SK-N-SH treated with all-trans-retinoic acid at 6 μM for 48 hours (cell line): ENCODE results near the gene MNX1.
A peak's percentile ranks its signal among the peaks of the same experiment; 100 is the strongest.

Source experiments
- ATAC-seq: fragments of 200-7000 bp; cut with Tn5 transposase; 3 replicates; pipeline ENCODE4 v1.9.1; 2020; ENCODE audit warnings: mild to moderate bottlenecking, moderate library complexity
- ARNTL ChIP-seq: fragments of 450-650 bp; formaldehyde crosslinking; IDR thresholded peaks from 2 replicates; pipeline ENCODE4 v1.5.0; 2020; ENCODE audit warnings: low read depth, mild to moderate bottlenecking, moderate library complexity, borderline replicate concordance
- BACH2 ChIP-seq: fragments of 250-450 bp; sonication (Bioruptor Pico); IDR thresholded peaks from 2 replicates; pipeline ENCODE4 v1.9.0; 2021; ENCODE audit warnings: mild to moderate bottlenecking, borderline replicate concordance
- CSDC2 ChIP-seq: fragments of 250-450 bp; sonication (Bioruptor Pico); IDR thresholded peaks from 2 replicates; pipeline ENCODE4 v1.5.0; 2020; ENCODE audit warnings: mild to moderate bottlenecking, moderate library complexity
- ESRRG ChIP-seq: fragments of 250-450 bp; sonication (Bioruptor Pico); IDR thresholded peaks from 2 replicates; pipeline ENCODE4 v1.6.1; 2021; ENCODE audit warnings: mild to moderate bottlenecking
- GLIS3 ChIP-seq: fragments of 250-450 bp; sonication (Bioruptor Pico); IDR thresholded peaks from 2 replicates; pipeline ENCODE4 v1.5.0; 2020; ENCODE audit warnings: mild to moderate bottlenecking, moderate library complexity
- ISL1 ChIP-seq: fragments of 250-450 bp; sonication (Bioruptor Pico); IDR thresholded peaks from 2 replicates; pipeline ENCODE4 v2.1.2; 2022; ENCODE audit warnings: mild to moderate bottlenecking, moderate library complexity
- OSR1 ChIP-seq: fragments of 250-450 bp; sonication (Bioruptor Pico); IDR thresholded peaks from 2 replicates; pipeline ENCODE4 v1.8.0; 2022; ENCODE audit warnings: moderate library complexity, mild to moderate bottlenecking, inconsistent platforms
- PPARA ChIP-seq: fragments of 250-450 bp; sonication (Bioruptor Pico); IDR thresholded peaks from 2 replicates; pipeline ENCODE4 v1.5.0; 2020; ENCODE audit warnings: mild to moderate bottlenecking, borderline replicate concordance
- RARB ChIP-seq: fragments of 250-450 bp; sonication (Bioruptor Pico); IDR thresholded peaks from 2 replicates; pipeline ENCODE4 v1.8.0; 2021; ENCODE audit warnings: mild to moderate bottlenecking, moderate library complexity
- TCF4 ChIP-seq: fragments of 250-450 bp; sonication (Bioruptor Pico); IDR thresholded peaks from 2 replicates; pipeline ENCODE4 v1.8.0; 2021; ENCODE audit warnings: mild to moderate bottlenecking, moderate library complexity, borderline replicate concordance
- ZFP3 ChIP-seq: fragments of 250-450 bp; sonication (Bioruptor Pico); IDR thresholded peaks from 2 replicates; pipeline ENCODE4 v1.5.0; 2020; ENCODE audit warnings: mild to moderate bottlenecking, moderate library complexity
- ZNF70 ChIP-seq: fragments of 450-650 bp; formaldehyde crosslinking; IDR thresholded peaks from 2 replicates; pipeline ENCODE4 v1.5.0; 2020; ENCODE audit warnings: mild to moderate bottlenecking, moderate library complexity
- TF ChIP-seq, protein P1 (sequence below): fragments of 250-450 bp; sonication (Bioruptor Pico); IDR thresholded peaks from 2 replicates; pipeline ENCODE4 v1.5.1; 2021; ENCODE audit warnings: mild to moderate bottlenecking, moderate library complexity
- TF ChIP-seq, protein P2 (sequence below): fragments of 250-450 bp; sonication (Bioruptor Pico); IDR thresholded peaks from 2 replicates; pipeline ENCODE4 v1.5.1; 2020; ENCODE audit warnings: low read depth, mild to moderate bottlenecking, moderate library complexity
- TF ChIP-seq, protein P3 (sequence below): fragments of 250-450 bp; sonication (Bioruptor Pico); IDR thresholded peaks from 2 replicates; pipeline ENCODE4 v1.8.0; 2020; ENCODE audit warnings: mild to moderate bottlenecking, moderate library complexity, borderline replicate concordance
- TF ChIP-seq, protein P4 (sequence below): fragments of 250-450 bp; sonication (Bioruptor Pico); IDR thresholded peaks from 2 replicates; pipeline ENCODE4 v1.5.0; 2020; ENCODE audit warnings: mild to moderate bottlenecking, moderate library complexity

MNX1 gene

DNA sequence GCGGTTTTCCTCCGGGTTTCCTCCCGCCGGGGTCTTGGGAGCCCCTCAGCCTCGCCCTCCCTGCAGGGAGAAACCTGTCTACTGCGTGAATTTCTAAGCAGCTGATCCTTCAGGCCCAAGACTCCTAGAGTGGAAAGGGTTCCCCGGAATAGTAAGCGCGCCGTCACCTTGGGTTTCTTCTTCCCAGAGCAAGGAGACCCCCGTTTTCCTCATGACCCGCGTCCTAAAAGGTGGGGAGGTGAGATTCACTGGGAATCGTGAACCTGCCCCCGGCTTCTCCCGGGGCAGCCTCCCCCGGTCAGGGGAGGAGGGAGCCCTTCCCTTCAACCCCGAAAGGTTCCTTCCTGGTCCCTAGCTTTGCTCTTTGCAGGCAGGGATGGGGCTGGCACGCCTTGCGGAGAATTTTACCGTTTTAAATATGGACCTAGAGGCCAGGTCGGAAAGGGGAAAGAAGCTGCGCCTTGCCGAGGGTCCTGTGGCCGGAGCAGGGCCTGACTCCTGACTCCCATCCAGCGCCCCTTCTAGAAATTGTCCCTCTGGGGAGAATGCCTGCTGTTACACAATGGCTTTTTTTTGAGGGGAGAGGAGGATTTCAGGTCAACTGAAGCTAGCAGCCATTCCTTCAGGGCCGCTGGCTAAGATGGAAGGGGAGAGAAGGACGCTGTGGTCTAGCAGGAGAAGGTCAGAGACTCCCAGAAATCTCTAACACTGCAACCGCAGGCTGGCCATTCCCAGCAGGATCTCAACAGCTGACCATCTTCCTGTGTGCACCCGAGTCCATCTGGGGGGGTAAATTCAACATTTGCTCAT lies 11.6 kb upstream of the MNX1 start:
- no peak for ATAC-seq
- TF ChIP-seq GLIS3 (CRISPR knock-in tag) (no peak), ZFP3 (CRISPR knock-in tag) (no peak), ISL1 (CRISPR knock-in tag) (no peak)

DNA sequence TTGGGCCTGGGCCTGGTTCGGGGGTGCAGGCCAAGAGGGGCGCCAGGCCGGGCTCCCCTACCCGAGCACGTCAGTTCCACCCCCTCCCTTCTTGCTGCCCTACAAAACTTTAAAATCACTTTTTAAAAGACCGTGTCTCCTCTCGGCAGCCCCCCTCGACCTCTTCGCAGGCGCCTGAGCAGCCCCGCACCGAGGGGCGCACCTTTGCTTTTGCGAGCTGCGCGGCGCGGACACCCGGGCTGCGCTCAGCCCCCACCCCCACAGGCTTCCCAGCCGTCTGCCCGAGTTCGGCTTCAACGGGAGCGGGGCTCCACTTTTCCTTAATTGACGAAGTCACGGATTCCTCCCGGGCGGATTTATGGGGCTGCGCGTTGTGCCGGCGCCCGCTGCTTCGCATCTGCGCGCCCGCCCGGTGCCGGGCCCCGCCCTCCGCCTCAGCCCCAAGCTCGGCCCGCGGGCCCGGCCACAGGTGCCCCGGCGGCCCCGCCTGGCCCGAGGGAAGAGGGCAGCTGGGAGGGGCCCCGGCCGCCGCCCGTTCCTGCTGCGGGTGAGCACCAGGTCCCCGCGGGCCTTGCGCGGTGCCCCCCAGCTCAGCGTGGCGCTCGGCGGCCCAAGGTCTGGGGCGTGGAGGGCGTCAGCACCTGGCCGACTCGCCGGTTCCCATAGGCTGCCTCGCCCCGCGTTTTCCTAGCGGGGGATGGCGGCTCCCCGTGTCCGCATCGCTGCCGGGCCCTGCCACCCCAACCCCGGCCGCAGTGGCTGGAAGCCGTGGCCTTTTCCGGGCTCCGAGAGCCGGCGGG lies 10.8 kb upstream of the MNX1 start:
- TF ChIP-seq, protein P1, sequence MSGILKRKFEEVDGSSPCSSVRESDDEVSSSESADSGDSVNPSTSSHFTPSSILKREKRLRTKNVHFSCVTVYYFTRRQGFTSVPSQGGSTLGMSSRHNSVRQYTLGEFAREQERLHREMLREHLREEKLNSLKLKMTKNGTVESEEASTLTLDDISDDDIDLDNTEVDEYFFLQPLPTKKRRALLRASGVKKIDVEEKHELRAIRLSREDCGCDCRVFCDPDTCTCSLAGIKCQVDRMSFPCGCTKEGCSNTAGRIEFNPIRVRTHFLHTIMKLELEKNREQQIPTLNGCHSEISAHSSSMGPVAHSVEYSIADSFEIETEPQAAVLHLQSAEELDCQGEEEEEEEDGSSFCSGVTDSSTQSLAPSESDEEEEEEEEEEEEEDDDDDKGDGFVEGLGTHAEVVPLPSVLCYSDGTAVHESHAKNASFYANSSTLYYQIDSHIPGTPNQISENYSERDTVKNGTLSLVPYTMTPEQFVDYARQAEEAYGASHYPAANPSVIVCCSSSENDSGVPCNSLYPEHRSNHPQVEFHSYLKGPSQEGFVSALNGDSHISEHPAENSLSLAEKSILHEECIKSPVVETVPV = no peak
- TF ChIP-seq BACH2 (CRISPR knock-in tag) (no peak), PPARA (CRISPR knock-in tag) (no peak), ZNF70 (no peak), CSDC2 (no peak), TCF4 (CRISPR knock-in tag) (no peak), OSR1 (CRISPR knock-in tag) (no peak), ARNTL (CRISPR knock-in tag) (no peak), RARB (CRISPR knock-in tag) (no peak)
- TF ChIP-seq, protein P2, sequence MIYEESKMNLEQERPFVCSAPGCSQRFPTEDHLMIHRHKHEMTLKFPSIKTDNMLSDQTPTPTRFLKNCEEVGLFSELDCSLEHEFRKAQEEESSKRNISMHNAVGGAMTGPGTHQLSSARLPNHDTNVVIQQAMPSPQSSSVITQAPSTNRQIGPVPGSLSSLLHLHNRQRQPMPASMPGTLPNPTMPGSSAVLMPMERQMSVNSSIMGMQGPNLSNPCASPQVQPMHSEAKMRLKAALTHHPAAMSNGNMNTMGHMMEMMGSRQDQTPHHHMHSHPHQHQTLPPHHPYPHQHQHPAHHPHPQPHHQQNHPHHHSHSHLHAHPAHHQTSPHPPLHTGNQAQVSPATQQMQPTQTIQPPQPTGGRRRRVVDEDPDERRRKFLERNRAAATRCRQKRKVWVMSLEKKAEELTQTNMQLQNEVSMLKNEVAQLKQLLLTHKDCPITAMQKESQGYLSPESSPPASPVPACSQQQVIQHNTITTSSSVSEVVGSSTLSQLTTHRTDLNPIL (CRISPR knock-in tag) = no peak
- TF ChIP-seq, protein P3, sequence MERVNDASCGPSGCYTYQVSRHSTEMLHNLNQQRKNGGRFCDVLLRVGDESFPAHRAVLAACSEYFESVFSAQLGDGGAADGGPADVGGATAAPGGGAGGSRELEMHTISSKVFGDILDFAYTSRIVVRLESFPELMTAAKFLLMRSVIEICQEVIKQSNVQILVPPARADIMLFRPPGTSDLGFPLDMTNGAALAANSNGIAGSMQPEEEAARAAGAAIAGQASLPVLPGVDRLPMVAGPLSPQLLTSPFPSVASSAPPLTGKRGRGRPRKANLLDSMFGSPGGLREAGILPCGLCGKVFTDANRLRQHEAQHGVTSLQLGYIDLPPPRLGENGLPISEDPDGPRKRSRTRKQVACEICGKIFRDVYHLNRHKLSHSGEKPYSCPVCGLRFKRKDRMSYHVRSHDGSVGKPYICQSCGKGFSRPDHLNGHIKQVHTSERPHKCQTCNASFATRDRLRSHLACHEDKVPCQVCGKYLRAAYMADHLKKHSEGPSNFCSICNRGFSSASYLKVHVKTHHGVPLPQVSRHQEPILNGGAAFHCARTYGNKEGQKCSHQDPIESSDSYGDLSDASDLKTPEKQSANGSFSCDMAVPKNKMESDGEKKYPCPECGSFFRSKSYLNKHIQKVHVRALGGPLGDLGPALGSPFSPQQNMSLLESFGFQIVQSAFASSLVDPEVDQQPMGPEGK (CRISPR knock-in tag) = no peak
- no peak for ATAC-seq

DNA sequence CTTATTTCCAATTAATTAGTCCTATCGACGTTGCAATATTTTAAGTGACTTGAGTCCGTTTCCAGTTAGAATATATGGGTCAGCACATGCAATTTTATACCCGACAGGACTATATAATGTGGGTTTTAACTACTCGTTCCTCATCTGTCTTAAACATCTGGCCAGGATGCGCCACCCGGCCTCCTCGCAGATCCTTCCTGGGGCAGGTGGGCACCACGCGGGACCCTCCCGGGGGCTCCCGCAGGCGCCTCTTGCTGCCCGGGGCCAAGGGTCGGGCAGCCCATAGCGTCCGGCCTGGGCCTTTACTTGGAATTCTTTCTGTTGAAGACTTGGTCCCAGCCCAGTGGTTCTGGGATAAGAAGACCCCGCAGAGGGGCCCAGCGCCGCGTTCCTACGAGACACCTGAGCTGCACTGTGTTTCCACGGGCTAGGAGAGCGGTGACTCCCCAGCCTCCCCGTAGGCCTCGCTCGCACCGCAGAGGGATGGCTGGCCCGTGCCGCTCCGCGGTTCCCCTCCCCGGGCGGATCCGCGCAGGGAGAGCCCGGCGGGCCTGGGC lies 10.1 kb upstream of the MNX1 start:
- TF ChIP-seq, protein P4, sequence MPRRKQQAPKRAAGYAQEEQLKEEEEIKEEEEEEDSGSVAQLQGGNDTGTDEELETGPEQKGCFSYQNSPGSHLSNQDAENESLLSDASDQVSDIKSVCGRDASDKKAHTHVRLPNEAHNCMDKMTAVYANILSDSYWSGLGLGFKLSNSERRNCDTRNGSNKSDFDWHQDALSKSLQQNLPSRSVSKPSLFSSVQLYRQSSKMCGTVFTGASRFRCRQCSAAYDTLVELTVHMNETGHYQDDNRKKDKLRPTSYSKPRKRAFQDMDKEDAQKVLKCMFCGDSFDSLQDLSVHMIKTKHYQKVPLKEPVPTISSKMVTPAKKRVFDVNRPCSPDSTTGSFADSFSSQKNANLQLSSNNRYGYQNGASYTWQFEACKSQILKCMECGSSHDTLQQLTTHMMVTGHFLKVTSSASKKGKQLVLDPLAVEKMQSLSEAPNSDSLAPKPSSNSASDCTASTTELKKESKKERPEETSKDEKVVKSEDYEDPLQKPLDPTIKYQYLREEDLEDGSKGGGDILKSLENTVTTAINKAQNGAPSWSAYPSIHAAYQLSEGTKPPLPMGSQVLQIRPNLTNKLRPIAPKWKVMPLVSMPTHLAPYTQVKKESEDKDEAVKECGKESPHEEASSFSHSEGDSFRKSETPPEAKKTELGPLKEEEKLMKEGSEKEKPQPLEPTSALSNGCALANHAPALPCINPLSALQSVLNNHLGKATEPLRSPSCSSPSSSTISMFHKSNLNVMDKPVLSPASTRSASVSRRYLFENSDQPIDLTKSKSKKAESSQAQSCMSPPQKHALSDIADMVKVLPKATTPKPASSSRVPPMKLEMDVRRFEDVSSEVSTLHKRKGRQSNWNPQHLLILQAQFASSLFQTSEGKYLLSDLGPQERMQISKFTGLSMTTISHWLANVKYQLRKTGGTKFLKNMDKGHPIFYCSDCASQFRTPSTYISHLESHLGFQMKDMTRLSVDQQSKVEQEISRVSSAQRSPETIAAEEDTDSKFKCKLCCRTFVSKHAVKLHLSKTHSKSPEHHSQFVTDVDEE = no peak
- TF ChIP-seq ARNTL (CRISPR knock-in tag) (no peak), ESRRG (CRISPR knock-in tag) (no peak)
- TF ChIP-seq, protein P2 (CRISPR knock-in tag) = no peak
- peak; percentile 31 for ATAC-seq
